MM.1S (cell line): ENCODE data around the gene CFP.

Experiments used
- EZH2 ChIP-seq: fragments of 300-600 bp; sonication (generic); optimal IDR thresholded peaks from 2 replicates; pipeline ENCODE3; 2017; ENCODE audit warnings: low read depth, mild to moderate bottlenecking, antibody characterized with exemption, low read length, mixed read lengths
- TF ChIP-seq, protein P1 (sequence below): fragments of 300-600 bp; sonication (generic); IDR thresholded peaks from 2 replicates; pipeline ENCODE4 v1.5.1; 2016; ENCODE audit warnings: antibody characterized with exemption, low read length, mixed read lengths

DNA sequence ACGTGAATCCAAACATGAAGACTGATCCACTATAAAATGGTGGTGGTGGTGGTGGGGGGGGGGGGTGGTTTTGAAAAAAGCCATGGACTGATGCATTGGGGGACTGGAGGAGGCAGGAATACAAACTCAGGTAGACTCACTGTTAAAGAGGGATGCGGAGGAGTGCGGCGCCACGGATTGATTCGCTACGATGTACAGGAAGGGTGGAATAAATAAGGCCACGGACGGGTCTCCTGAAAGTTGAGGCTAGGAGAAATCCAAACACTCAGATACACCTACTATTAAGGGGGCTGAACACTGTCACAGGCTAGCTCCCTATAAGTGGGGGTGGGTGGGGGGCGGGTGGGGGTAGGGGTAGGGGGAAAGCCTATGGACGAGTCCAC, 20.0 kb upstream of the CFP start:
- TF ChIP-seq EZH2 = no peak
- TF ChIP-seq, protein P1, sequence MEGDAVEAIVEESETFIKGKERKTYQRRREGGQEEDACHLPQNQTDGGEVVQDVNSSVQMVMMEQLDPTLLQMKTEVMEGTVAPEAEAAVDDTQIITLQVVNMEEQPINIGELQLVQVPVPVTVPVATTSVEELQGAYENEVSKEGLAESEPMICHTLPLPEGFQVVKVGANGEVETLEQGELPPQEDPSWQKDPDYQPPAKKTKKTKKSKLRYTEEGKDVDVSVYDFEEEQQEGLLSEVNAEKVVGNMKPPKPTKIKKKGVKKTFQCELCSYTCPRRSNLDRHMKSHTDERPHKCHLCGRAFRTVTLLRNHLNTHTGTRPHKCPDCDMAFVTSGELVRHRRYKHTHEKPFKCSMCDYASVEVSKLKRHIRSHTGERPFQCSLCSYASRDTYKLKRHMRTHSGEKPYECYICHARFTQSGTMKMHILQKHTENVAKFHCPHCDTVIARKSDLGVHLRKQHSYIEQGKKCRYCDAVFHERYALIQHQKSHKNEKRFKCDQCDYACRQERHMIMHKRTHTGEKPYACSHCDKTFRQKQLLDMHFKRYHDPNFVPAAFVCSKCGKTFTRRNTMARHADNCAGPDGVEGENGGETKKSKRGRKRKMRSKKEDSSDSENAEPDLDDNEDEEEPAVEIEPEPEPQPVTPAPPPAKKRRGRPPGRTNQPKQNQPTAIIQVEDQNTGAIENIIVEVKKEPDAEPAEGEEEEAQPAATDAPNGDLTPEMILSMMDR = no peak
